K562 (cell line): ENCODE measurements around the gene TYSND1. TPM values are rescaled to one million over a fixed set of nuclear protein-coding genes. Genes with fewer than 3 reads are reported as not detected.

Experiments
- ASH1L ChIP-seq: fragments of 450-650 bp; IDR thresholded peaks from 2 replicates; pipeline ENCODE4 v1.6.1; 2018; ENCODE audit warnings: borderline replicate concordance, mild to moderate bottlenecking, low read depth; ENCODE audit not compliant: partially characterized antibody
- CBFA2T3 ChIP-seq: fragments of 450-650 bp; IDR thresholded peaks from 2 replicates; pipeline ENCODE4 v1.6.1; 2017
- CHAMP1 ChIP-seq: fragments of 450-650 bp; IDR thresholded peaks from 2 replicates; pipeline ENCODE4 v1.6.1; 2016; ENCODE audit warnings: mild to moderate bottlenecking
- DEAF1 ChIP-seq: fragments of 450-650 bp; formaldehyde crosslinking; IDR thresholded peaks from 2 replicates; pipeline ENCODE4 v1.4.0; 2020; ENCODE audit warnings: mild to moderate bottlenecking, moderate library complexity
- EHMT2 ChIP-seq: fragments of 450-650 bp; IDR thresholded peaks from 2 replicates; pipeline ENCODE4 v1.6.1; 2018; ENCODE audit warnings: antibody characterized with exemption
- HMGXB4 ChIP-seq: sonication (generic); formaldehyde crosslinking; IDR thresholded peaks from 2 replicates; pipeline ENCODE4 v1.8.1; 2023; ENCODE audit warnings: mild to moderate bottlenecking, missing genetic modification reagents
- KLF10 ChIP-seq: fragments of 250-450 bp; sonication (Bioruptor Pico); IDR thresholded peaks from 2 replicates; pipeline ENCODE4 v1.6.1; 2021; ENCODE audit warnings: matching md5 sums
- MXI1 ChIP-seq: IDR thresholded peaks from 2 replicates; pipeline ENCODE4 v1.6.1; 2011; ENCODE audit warnings: low read depth, mild to moderate bottlenecking, improper control_type of control experiment, low read length
- PHTF2 ChIP-seq: fragments of 250-450 bp; sonication (Bioruptor Pico); IDR thresholded peaks from 2 replicates; pipeline ENCODE4 v1.5.0; 2021; ENCODE audit warnings: mild to moderate bottlenecking
- SAP30 ChIP-seq: fragments of 200-600 bp; sonication (generic); IDR thresholded peaks from 2 replicates; pipeline ENCODE4 v1.6.1; 2012; ENCODE audit warnings: borderline replicate concordance, low read depth, mild to moderate bottlenecking, moderate library complexity, low read length, control low read depth, inconsistent platforms; ENCODE audit not compliant: insufficient read depth, poor library complexity, severe bottlenecking
- SIX5 ChIP-seq, 2 experiments: IDR thresholded peaks; 2 replicates each; pipeline ENCODE4 v1.6.1; 2011; ENCODE audit warnings: low read length in 2 of 2, borderline replicate concordance in 1 of 2, low read depth in 1 of 2, mild to moderate bottlenecking in 1 of 2, moderate library complexity in 1 of 2; ENCODE audit not compliant: insufficient read depth in 1 of 2
- TAL1 ChIP-seq: fragments of 450-650 bp; IDR thresholded peaks from 2 replicates; pipeline ENCODE4 v1.6.1; 2016; ENCODE audit warnings: mild to moderate bottlenecking
- TSC22D4 ChIP-seq: fragments of 450-650 bp; IDR thresholded peaks from 2 replicates; pipeline ENCODE4 v1.6.1; 2016; ENCODE audit warnings: missing genetic modification characterization, missing biosample characterization, control low read depth
- XRCC3 ChIP-seq: fragments of 450-650 bp; IDR thresholded peaks from 2 replicates; pipeline ENCODE4 v1.6.1; 2017; ENCODE audit warnings: mild to moderate bottlenecking, moderate library complexity
- ZFP91 ChIP-seq: sonication (generic); formaldehyde crosslinking; IDR thresholded peaks from 2 replicates; pipeline ENCODE4 v1.8.0; 2022; ENCODE audit warnings: mild to moderate bottlenecking, missing genetic modification reagents
- polyA plus RNA-seq, 8 experiments: library from polyadenylated mRNA; depleted of rRNA in 4 of 8; stranded (reverse) in 5 of 8; unstranded in 3 of 8; fragments of >200 nt; fragmentation: Nextera tagmentation in 2 of 8; fragmentation: Illumina TruSeq in 1 of 8; extraction: Ambion mirVana in 2 of 8; extraction: Trizol in 1 of 8; gene quantifications; 2 replicates each; pipeline versions ENCODE4 v1.2.1 to v1.2.3, GENCODE V29; 2011 to 2014; ENCODE audit warnings: inconsistent platforms in 1 of 8, missing spikeins in 1 of 8
- total RNA-seq, 7 experiments: library from RNA; depleted of rRNA in 6 of 7; stranded (reverse); fragments of >200 nt in 6 of 7; fragmentation: Illumina TruSeq in 2 of 7; extraction: Trizol in 2 of 7; gene quantifications; 2 replicates each; pipeline versions ENCODE4 v1.2.1 to v1.2.3, GENCODE V29; 2011 to 2021; ENCODE audit warnings: low replicate concordance in 1 of 7

The TYSND1 gene
- total and polyA plus RNA-seq, 9 of the 15 experiments (the other 6 are each of a cell fraction or from before 2014, with no cell fraction given), result 0.60 to 2.0 (median 1.3) TPM

- TF ChIP-seq SAP30 (peak; percentile 20), CBFA2T3 (no peak), ASH1L (no peak), EHMT2 (no peak), KLF10 (CRISPR knock-in tag) (no peak), ZFP91 (CRISPR knock-in tag) (no peak), CHAMP1 (no peak), HMGXB4 (CRISPR knock-in tag) (no peak), TSC22D4 (tag) (no peak), MXI1 (no peak), TAL1 (no peak), PHTF2 (no peak), XRCC3 (no peak), SIX5 (IDR thresholded peaks at IDR 0.05; ENCODE audit: borderline replicate concordance in 1 of 2, insufficient read depth in 1 of 2, low read depth in 1 of 2, low read length in 2 of 2) (no peak), DEAF1 (CRISPR knock-in tag) (no peak)
These were observed 23.3 kb upstream of the TYSND1 start (continued) for GRCh38 chr10:70169649-70170364.
